Prostate gland (tissue), 2 donors: ENCODE measurements around the gene TLE1.

Experiments used
- CTCF ChIP-seq, 4 experiments: fragments of 200-600 bp in 2 of 4; fragments of 450-650 bp in 2 of 4; sonication (generic) in 2 of 4; IDR thresholded peaks; 1 replicate in 3 of 4; 2 replicates in 1 of 4; pipeline ENCODE4 v1.5.1; 2016 to 2019; ENCODE audit warnings: antibody characterized with exemption in 4 of 4, mild to moderate bottlenecking in 2 of 4, moderate library complexity in 2 of 4
- POLR2A ChIP-seq: fragments of 450-650 bp; IDR thresholded peaks from one replicate; pipeline ENCODE4 v1.6.1; 2016; ENCODE audit warnings: antibody characterized with exemption, mild to moderate bottlenecking
- POLR2AphosphoS5 ChIP-seq: sonication (generic); formaldehyde crosslinking; IDR thresholded peaks from one replicate; pipeline ENCODE4 v1.6.1; 2017; ENCODE audit warnings: antibody characterized with exemption

GRCh38 chr9:81595887-81596543, 93.3 kb downstream of the TLE1 start:
- no peak for TF ChIP-seq CTCF (IDR thresholded peaks at IDR 0.05)
- TF ChIP-seq POLR2AphosphoS5, result no peak
- no peak for TF ChIP-seq POLR2A
